Esophagus muscularis mucosa (tissue), 4 donors: ENCODE measurements around the gene ELF2. TPM values are rescaled to one million over a fixed set of nuclear protein-coding genes. Genes with fewer than 3 reads are reported as not detected.

Experiments
- DNase-seq: peaks from one replicate; pipeline ENCODE4 v3.0.0-alpha.2; 2017; ENCODE audit errors: extremely low spot score
- H3K27ac ChIP-seq, 4 donors: fragments of 200-600 bp; sonication (generic); replicated peaks in 1 of 4; 1 replicate in 3 of 4; 2 replicates in 1 of 4; pipeline ENCODE4 v1.5.1; 2016 to 2019; ENCODE audit warnings: mild to moderate bottlenecking in 1 of 4
- H3K27me3 ChIP-seq, 4 donors: fragments of 200-600 bp; sonication (generic); one replicate each; pipeline versions ENCODE4 v1.5.1 to v1.6.0; 2016 to 2019
- H3K36me3 ChIP-seq, 4 donors: fragments of 200-600 bp; sonication (generic); one replicate each; pipeline ENCODE4 v1.5.1; 2016 to 2019
- H3K4me1 ChIP-seq, 4 donors: fragments of 200-600 bp; sonication (generic); one replicate each; pipeline ENCODE4 v1.5.1; 2016 to 2019
- H3K4me3 ChIP-seq, 4 donors: fragments of 200-600 bp; sonication (generic); 1 replicate in 2 of 4; 2 replicates in 2 of 4; pipeline ENCODE4 v1.5.1; 2016 to 2019; ENCODE audit warnings: mild to moderate bottlenecking in 4 of 4, moderate library complexity in 1 of 4
- H3K9me3 ChIP-seq, 4 donors: fragments of 200-600 bp; sonication (generic); 1 replicate in 3 of 4; 2 replicates in 1 of 4; pipeline ENCODE4 v1.5.1; 2016 to 2019
- CTCF ChIP-seq, 3 experiments: fragments of 200-600 bp in 2 of 3; fragments of 450-650 bp in 1 of 3; sonication (generic) in 2 of 3; IDR thresholded peaks; one replicate each; pipeline ENCODE4 v1.5.1; 2017 to 2019; ENCODE audit warnings: antibody characterized with exemption in 3 of 3, mild to moderate bottlenecking in 2 of 3, moderate library complexity in 1 of 3
- EP300 ChIP-seq: sonication (generic); formaldehyde crosslinking; IDR thresholded peaks from one replicate; pipeline ENCODE4 v1.6.1; 2017; ENCODE audit warnings: antibody characterized with exemption
- POLR2A ChIP-seq: fragments of 450-650 bp; IDR thresholded peaks from one replicate; pipeline ENCODE4 v1.6.1; 2017; ENCODE audit warnings: antibody characterized with exemption, moderate library complexity, mild to moderate bottlenecking, low read depth
- POLR2AphosphoS5 ChIP-seq, 2 donors: sonication (generic); formaldehyde crosslinking; IDR thresholded peaks; one replicate each; pipeline ENCODE4 v1.6.1; 2017; ENCODE audit warnings: antibody characterized with exemption in 2 of 2
- WGBS: methylation state at CpG from one replicate; pipeline ENCODE4 v1.1.5; 2018; 5-methylcytosine and 5-hydroxymethylcytosine counted together
- intact Hi-C: fragments of 100-400 bp; cut with DNase I; formaldehyde crosslinking; loops from one replicate; pipeline ENCODE4 v1.15.1; 2023
- total RNA-seq, 4 donors: library from RNA; depleted of rRNA; stranded (reverse); fragments of >200 nt; gene quantifications; one replicate each; pipeline versions ENCODE4 v1.1.0 to v1.2.1, GENCODE V29; 2016

The ELF2 gene
- total RNA-seq = 10 to 100 TPM; 52.3 to 68.5 (median 60.7) TPM

GRCh38 chr4:139177049-139177868, at the start of gene ELF2:
TSS of gene ELF2 (minus strand) at chr4:139177218. CDS start at chr4:139137701, 39,517 bp downstream.
- WGBS = under 1% methylated on average over 25 of the region's 83 CpGs
- intact Hi-C loops = loop anchor here (2.0 to 10.0 kb wide), 5 partner anchors 75 to 278 kb away; partner anchors contain the start of gene RAB33B
- TF ChIP-seq EP300 (peak; percentile 17), CTCF (IDR thresholded peaks at IDR 0.05) (no peak), POLR2A (peak; percentile 14), POLR2AphosphoS5 (IDR thresholded peaks at IDR 0.05) (peak; percentile 65 to 78)

GRCh38 chr4:139223682-139224317, 46.8 kb upstream of the ELF2 start:
- peaks cover 0 to 5% (median 0%) of the 10 kb centered on the region in 4 donors for H3K4me1 ChIP-seq
- no peak overlapping the region for H3K27ac ChIP-seq
- no peaks in the 10 kb centered on the region for H3K9me3 ChIP-seq
- no peaks in the 10 kb centered on the region for H3K27me3 ChIP-seq
- intact Hi-C loops = no loop called here
- DNase-seq = no peak
- H3K4me3 ChIP-seq = no peak overlapping the region
- no peaks in the 10 kb centered on the region for H3K36me3 ChIP-seq
- WGBS = 93% methylated on average over 2 of the region's 2 CpGs
- no peak for TF ChIP-seq POLR2A
- no peak for TF ChIP-seq POLR2AphosphoS5 (IDR thresholded peaks at IDR 0.05)
- TF ChIP-seq CTCF (IDR thresholded peaks at IDR 0.05) = no peak

More at GRCh38 chr4:139177049-139177868, at the start of gene ELF2:
- H3K4me1 ChIP-seq = peaks cover 15 to 40% (median 35%) of the 10 kb centered on the region in 4 donors
- H3K27ac ChIP-seq = peak within 1 kb of the TSS; percentile 100
- H3K4me3 ChIP-seq = peak within 1 kb of the TSS; percentile 98 to 99 (median 99)
- H3K27me3 ChIP-seq = no peaks in the 10 kb centered on the region
- no peaks in the 10 kb centered on the region for H3K36me3 ChIP-seq
- H3K9me3 ChIP-seq = no peaks in the 10 kb centered on the region
- peak; percentile 97 for DNase-seq

- H3K9me3 ChIP-seq = no peaks in the 10 kb centered on the region
- 95% methylated on average over 5 of the region's 5 CpGs for WGBS
- intact Hi-C loops = no loop called here
- H3K36me3 ChIP-seq = no peaks in the 10 kb centered on the region
- H3K4me1 ChIP-seq = peaks cover 0 to 5% (median 0%) of the 10 kb centered on the region in 4 donors
- H3K27me3 ChIP-seq = no peaks in the 10 kb centered on the region
- H3K27ac ChIP-seq = no peak overlapping the region
- DNase-seq = no peak
- no peak for TF ChIP-seq POLR2A
- no peak for TF ChIP-seq EP300
- TF ChIP-seq CTCF (IDR thresholded peaks at IDR 0.05) = no peak
- TF ChIP-seq POLR2AphosphoS5 (IDR thresholded peaks at IDR 0.05) = no peak
- no peak overlapping the region for H3K4me3 ChIP-seq
Measured at GRCh38 chr4:139222215-139222614, 45.2 kb upstream of the ELF2 start.

GRCh38 chr4:139221687-139222086, 44.7 kb upstream of the ELF2 start:
- TF ChIP-seq EP300 (no peak), CTCF (IDR thresholded peaks at IDR 0.05) (no peak), POLR2AphosphoS5 (IDR thresholded peaks at IDR 0.05) (no peak), POLR2A (no peak)
- intact Hi-C loops = no loop called here
- peaks cover 0 to 5% (median 0%) of the 10 kb centered on the region in 4 donors for H3K4me1 ChIP-seq
- no peak for DNase-seq
- H3K36me3 ChIP-seq = no peaks in the 10 kb centered on the region
- no peak overlapping the region for H3K4me3 ChIP-seq
- WGBS = 77% methylated on average over 5 of the region's 5 CpGs
- no peaks in the 10 kb centered on the region for H3K9me3 ChIP-seq
- no peaks in the 10 kb centered on the region for H3K27me3 ChIP-seq
- no peak overlapping the region for H3K27ac ChIP-seq
